KG1 (cell line): ENCODE results near the gene RGS3.
"Not testable (repeated sequence)": the region's sequence is repeated elsewhere in the genome, so short reads cannot be mapped to it uniquely, and the experiment has no call there.

Experiments used
- DNase-seq: peaks from one replicate; lab custom pipeline; 2025; lab: John Stamatoyannopoulos, UW

RGS3 gene

DNA sequence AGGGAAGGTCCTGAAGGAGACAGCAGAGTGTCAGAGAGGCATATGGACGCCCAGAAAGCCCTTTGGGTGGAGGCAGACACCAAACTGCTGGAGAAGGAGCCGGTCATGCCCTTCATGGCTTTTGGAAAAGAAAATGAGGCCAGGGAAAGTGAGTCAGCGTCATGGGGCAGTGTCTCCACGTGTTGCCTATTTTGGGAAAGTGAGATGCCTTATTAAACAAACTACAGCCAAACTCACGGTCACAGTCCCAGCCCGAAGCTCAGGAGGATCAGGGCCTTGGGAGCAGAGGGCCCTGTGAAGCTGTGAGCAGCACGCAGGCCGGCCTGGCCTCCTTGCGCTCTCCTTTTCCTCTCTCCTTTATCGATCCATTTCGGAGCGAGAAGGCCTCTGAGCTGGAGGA lies 25.0 kb downstream of the RGS3 start:
- no peak for DNase-seq

- not testable (repeated sequence) for DNase-seq
Observed at GRCh38 chr9:113491147-113491546, 27.6 kb downstream of the RGS3 start.

DNA sequence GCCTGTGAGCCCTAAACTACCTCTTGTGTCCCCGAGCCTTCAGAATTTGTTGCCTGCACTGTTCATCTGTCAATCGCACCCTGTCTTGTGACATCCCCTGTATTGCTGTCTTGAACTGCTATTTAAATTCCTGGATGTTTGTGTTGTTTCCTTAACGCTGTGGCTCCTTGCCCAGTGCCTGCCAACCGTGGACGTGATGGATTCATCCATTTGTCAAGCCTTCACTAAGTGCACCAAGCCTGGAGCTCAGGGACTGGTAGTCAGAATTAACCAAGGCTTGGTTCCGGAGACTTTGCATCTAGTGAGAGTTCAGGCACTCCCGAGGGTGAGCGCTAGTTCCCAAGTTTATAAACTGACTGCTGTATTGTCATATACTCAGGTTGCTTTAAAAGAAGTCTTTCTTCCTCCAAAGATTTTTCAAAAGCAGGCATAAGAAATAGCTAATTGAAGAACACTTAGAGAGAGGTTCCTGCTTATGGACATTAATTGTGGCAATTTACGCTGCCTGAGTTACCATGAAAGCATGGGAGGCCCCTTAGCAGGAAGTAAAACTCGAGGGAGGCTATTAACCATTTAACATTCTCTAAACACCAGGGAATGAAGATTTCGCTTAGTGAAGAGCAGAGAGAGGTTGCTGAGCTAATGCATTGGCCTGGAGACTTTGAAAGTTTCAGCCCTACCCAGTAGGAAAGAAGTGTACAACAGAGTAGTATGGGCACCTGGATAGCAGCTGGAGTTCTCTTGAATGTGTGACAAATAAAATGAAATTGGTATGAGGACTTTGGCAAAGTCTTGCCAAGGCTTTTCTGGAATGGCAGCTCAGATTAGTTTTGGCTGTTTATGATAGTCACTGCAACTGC lies 29.0 kb downstream of the RGS3 start:
- no peak for DNase-seq

- DNase-seq = no peak
Observed at GRCh38 chr9:113493203-113493520, 29.6 kb downstream of the RGS3 start.

DNA sequence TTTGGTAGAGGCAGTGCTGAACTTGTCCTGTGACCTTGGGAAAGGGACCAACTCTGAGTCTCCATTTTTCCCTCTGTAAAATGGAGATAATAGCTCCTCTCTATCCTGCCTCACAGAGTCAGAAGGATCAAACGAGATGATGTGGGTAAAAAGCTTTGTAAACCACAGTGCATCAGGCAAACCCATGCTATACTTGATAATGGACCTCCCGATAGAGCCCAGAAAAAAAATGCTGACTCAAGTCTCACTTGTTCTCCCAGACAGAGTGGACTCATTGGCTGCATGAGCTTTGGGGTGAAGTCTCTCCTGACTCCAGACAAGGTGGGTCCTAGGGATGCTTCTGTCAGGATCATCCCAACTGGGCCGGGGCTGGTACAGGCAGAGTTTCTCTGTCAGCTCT lies 32.0 kb downstream of the RGS3 start:
- DNase-seq = no peak

DNA sequence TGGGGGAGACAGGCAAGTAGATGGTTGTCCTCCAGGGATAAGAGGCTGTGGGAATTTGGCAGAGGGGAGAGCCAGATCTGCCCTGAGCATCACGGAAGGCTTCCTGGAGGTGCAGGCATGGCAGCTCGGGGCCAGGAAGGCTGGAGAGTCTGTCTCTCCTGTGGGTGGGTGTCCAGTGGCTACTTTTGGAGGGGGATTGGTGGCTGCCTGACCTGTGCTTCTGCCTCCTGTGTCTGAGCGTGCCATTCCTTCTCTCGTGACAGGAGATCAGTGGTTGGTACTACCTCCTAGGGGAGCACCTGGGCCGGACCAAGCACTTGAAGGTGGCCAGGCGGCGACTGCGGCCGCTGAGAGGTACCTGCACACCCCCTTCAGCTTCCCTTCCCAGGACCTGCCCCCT lies 33.5 kb downstream of the RGS3 start:
- DNase-seq = no peak

DNA sequence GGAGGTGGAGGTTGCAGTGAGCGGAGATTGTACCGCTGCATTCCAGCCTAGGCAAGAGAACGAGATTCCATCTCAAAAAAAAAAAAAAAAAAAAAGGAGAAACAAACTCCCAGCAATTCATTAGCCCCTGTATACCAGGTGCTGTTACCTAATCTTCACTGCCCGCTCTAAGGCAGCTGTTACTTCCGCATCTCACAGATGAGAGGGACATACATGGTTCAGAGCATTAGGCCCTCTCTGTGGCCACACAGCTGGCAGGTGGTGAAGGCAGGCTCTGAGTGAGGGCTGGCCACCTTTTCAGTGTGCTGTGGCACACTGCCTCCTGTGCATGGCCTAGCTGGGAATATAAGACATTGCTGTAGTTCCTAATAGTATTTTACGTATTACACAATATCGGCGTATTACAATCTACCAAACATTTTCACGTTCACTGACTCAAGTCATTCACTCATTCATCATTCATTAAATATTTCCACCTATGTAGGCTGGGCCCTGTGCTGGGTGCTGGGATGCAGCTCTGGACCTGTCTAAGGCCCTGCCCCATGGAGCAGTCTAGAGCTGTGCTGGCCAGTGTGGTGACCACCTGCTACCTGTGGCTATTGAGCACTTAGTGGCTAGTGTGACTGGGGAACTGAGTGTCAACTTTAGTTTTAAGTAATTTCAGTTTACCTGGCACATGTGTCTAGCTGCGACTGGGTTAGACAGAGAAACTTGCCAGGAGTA lies 35.8 kb downstream of the RGS3 start:
- DNase-seq = no peak

- DNase-seq = no peak
Observed at GRCh38 chr9:113499876-113500497, 36.5 kb downstream of the RGS3 start.

DNA sequence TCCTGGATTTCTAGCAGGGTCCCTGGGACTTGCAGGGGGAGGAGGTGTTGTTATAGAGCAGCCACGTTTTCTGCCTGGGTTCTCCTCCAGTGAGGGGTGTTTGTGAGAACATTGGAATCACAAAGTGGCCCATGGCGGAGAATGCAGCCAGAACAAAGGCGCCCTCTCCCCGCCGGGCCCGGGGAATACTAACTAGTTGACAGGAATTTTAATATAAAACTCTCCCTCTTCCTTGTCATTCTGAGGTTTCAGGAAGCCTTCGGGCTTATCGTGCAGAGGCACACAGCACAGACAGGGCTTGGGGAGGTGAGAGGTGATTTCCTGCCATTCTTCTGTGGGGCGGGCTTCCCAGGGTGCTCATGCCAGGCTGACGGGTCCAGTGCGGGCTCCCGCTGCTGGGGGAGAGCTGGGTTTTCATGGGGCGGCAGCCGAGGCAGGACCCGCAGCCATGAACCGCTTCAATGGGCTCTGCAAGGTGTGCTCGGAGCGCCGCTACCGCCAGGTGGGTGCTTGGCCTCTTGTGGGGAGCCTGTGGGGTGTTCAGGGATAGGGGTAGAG lies 37.7 kb downstream of the RGS3 start:
- no peak for DNase-seq

DNA sequence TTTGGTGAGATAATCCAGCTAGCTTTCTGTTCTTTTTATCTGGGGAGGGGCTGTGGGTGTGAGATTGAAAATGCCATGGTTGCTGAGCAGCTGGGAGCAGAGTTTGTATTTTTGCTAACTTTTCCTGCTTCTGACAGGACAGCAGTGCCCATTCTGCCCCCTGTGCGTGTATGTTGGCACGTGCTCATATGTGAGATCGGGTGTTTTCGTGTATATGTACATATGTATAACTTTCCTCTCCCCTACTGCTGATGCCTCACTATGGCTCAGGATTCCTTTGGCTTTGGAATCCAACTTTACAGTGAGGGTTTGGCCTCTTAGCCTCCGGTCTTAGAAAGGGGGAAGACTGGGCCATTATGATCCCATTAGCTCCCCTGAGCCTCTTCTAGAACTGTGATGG lies 38.3 kb downstream of the RGS3 start:
- no peak for DNase-seq

- no peak for DNase-seq
Observed at GRCh38 chr9:113502427-113503034, 39.0 kb downstream of the RGS3 start.

DNA sequence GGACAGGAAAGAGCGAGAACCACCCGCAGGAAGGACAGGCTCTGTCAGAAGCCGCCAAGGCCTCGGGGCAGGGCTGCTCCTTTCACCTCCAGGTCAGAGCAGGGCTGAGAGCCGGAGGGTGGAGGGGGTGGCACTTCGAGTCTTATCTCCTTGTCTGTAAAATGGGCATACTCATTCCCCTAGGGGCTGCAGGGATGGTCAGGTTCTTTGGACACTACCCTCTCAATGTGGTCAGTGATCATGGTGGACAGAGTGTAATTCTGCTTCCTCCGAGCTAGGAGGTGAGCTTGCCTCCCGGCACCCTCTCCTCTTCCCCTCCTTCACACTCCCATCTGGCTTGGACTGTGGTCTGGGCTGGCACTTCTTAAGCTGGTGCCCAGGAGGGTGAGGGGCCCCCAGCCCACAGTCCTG lies 39.6 kb downstream of the RGS3 start:
- no peak for DNase-seq

DNA sequence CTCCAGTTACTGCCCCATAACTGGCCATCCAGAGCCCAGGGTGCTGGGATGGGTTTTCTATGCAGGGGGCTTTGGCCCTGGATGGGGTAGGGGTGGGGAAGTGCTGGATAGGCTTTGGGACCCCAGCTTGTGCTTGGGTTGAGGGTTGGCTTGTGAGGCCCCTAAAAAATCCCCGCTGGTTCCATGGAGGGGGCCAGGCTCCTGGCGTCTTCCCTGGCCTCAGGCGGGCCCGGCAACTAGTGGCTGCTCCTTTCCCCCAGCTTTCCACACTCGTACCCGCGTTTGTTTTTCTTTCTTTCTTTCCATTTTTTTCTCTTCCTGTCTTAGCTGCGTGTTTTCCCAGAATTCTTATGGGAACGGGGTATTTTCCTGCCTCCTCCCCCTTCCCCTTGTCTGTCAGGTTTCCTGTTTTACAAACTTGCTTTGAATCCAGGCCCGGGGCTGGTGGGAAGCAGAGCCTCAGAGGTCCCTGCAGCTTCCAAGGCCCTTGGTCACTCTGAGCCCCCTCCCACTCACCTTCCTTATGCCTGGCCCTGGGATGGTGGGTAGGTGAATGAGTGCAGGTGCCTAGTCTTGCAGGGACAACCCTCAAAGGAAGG lies 40.2 kb downstream of the RGS3 start:
- no peak for DNase-seq

DNA sequence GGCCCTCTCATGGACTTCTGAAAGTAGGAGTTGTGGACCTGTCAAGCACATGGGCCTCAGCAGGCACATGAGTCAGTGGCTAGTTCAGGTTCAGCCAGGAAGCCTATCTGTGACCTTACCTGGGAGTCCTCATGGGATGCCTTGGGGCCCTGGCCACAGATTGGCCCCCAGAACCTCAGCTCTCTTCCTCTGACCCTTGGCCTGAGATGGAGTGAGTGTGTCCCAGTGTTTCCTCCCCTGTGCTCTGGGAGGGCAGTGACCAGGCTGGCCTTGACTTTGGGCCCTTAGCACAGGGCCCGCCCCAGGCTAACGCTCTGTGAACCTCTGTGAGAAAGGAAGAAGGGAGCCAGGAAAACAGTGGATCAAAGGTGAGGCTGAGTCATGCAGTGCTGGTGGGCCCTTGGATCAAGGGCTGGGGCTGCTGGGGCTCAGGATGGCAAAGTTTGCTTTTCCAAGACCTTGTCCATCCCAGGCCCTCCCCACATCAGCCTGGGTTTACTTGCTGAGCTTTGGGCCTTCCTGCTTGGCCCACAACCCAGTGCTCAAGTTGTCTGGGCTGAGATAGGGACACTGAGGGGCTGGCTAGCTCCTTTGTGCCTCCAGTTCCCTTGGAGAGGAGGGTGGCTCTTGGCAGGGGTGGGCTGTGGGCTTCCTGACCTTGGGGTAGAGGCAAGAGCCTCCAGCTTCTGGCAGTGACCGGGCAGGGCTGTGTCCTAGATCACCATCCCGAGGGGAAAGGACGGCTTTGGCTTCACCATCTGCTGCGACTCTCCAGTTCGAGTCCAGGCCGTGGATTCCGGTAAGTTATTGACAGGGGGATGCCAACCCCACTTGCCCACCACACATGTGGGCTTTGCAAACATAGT lies 41.4 kb downstream of the RGS3 start:
- DNase-seq = no peak

- DNase-seq = no peak
Observed at GRCh38 chr9:113506090-113506589, 42.6 kb downstream of the RGS3 start.

DNA sequence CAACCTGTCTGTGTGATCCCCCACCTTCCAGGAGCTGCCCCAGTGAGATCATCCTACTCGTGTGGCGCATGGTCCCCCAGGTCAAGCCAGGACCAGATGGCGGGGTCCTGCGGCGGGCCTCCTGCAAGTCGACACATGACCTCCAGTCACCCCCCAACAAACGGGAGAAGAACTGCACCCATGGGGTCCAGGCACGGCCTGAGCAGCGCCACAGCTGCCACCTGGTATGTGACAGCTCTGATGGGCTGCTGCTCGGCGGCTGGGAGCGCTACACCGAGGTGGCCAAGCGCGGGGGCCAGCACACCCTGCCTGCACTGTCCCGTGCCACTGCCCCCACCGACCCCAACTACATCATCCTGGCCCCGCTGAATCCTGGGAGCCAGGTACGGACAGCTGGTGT lies 43.7 kb downstream of the RGS3 start:
- DNase-seq = no peak

DNA sequence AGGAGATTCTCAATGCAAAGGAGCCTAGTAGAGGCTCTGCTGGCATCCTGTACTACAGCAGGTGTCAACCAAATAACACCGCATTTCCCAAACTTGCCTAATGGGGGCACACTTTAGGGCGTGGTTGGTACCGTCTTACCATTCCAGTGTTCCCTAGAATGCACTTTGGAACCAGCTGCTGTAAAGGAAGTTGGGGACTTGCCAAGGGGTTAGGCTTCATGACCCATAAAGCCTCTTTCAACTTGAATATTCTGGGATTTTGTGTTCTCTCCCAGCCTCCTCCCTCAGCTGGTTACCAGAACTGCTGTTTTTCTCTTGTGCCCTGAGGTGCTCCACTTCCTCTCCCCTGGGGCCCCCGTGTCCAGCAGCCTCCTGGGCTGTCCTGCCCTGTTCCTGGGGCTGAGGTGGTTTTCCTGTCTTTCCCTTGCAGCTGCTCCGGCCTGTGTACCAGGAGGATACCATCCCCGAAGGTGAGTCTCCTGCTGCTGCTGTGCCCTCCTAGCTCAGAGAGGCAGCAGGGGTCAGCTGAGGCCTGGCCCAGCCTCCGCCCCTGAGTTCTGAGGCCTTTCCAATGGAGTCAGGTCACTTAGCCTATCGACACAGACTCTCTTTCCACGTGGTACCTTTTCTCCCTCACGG lies 44.7 kb downstream of the RGS3 start:
- DNase-seq = no peak

GRCh38 chr9:113509463-113509862 lies 45.9 kb downstream of the RGS3 start:
- no peak for DNase-seq

GRCh38 chr9:113511047-113511521 lies 47.6 kb downstream of the RGS3 start:
- no peak for DNase-seq
